Kidney tubule cell (primary cell): ENCODE data around the gene SLC25A51.

Source experiments
- DNase-seq: peaks from one replicate; pipeline ENCODE4 v3.0.0-alpha.2; 2018; ENCODE audit warnings: low spot score

SLC25A51 gene

DNA sequence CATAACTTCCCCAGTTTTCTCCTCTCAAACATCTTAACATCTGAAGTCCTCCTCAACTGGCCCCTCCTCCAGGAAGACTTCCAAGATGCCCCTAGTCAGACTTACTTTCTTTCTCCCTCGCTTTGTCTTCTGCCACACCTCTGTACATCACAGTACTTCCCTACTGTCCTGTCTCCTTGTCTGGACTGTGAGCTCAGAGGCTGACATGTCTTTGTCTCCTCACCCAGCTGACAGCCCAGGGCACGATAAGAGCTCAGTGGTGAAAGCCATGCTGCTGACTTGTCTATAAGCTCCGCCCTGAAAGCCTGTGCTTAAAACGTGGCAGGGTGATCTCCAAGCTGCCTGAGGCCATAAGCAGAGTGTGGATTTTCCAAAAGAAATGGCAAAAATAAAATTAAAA lies 33.0 kb upstream of the SLC25A51 start:
- peak; percentile 38 for DNase-seq

DNA sequence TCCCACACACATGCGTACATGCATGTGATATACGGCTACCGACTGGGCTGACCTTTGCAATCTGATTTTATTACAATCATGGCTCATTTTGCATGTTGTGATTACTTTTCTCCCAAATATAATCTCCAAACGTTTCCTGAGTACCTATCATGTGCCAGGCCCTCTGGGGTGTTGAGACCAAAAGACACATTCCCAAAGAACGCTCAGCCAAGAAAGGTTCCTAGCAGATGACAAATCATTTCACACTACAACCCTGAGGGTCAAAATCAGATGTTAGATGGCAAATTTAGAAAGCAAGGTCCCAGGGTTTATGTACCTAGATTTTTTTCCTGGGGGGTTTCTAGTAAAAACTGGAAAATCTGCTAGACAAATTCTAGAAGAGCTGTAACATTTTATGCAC lies 32.4 kb upstream of the SLC25A51 start:
- no peak for DNase-seq

GRCh38 chr9:37935096-37935495 lies 31.2 kb upstream of the SLC25A51 start:
- DNase-seq, result no peak

DNA sequence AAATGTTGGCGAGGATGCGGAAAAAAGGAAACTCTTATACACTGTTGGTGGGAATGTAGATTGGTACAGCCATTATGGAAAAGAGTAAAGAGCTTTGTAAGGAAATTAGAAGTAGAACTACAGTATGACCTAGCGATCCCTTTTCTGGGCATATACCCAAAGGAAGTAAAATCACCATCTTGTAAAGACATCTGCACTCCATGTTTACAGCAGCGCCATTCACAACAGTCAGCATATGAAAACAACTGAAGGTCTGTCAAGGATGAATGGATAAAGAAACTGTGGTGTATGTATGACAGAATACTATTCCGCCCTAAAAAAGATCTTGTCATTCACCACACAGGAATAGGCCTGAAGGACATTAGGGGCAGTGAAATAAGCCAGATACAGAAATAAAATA lies 27.7 kb upstream of the SLC25A51 start:
- no peak for DNase-seq

- peak; percentile 71 for DNase-seq
Measured at GRCh38 chr9:37929441-37929895, 25.5 kb upstream of the SLC25A51 start.

DNA sequence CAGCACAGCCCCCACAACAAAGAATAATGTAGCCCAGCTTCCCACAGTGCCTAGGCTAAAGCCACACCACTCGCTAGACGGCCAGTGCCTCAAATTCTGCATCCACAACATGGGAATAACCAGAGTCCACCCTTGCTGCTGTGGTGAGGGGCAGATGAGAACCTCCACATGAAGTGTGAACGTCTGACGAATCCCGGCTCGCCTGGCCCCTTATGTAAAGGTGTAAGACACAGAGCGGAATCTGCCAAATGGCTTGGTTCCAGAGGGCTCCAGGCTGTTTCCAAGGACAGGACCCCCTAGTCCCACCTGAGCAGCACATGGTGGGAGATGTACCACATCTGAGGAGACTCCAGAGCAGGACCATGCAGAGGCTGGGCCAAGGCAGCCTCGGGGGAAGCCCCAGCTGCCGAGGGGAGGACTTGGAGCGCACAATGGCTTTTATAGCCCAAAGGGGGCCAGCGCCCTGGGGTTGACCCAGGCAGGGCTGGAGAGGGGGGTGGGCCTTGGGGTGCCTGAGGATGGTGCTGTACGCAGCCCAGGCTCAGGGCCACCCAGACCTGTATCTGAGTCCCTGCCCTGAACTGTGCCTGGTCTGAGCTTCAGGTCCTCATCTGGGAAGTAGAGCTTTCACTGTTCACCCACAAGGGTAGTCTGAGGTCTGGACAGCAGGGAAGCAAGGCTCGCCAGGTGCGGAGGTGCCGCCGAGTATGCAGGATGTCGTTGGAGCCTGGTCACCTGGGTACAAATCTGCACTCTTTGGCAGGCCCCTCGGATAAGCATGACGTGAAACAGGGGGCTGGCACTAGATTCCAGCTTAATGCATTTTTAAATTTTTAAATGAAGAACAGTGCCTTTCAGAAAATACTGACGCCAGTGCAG lies 24.9 kb upstream of the SLC25A51 start:
- DNase-seq, result no peak

- DNase-seq, result no peak
Measured at GRCh38 chr9:37927601-37928551, 23.9 kb upstream of the SLC25A51 start.

GRCh38 chr9:37927132-37927531 lies 23.2 kb upstream of the SLC25A51 start:
- DNase-seq, result no peak

GRCh38 chr9:37926737-37927118 lies 22.8 kb upstream of the SLC25A51 start:
- DNase-seq, result peak; percentile 34

DNA sequence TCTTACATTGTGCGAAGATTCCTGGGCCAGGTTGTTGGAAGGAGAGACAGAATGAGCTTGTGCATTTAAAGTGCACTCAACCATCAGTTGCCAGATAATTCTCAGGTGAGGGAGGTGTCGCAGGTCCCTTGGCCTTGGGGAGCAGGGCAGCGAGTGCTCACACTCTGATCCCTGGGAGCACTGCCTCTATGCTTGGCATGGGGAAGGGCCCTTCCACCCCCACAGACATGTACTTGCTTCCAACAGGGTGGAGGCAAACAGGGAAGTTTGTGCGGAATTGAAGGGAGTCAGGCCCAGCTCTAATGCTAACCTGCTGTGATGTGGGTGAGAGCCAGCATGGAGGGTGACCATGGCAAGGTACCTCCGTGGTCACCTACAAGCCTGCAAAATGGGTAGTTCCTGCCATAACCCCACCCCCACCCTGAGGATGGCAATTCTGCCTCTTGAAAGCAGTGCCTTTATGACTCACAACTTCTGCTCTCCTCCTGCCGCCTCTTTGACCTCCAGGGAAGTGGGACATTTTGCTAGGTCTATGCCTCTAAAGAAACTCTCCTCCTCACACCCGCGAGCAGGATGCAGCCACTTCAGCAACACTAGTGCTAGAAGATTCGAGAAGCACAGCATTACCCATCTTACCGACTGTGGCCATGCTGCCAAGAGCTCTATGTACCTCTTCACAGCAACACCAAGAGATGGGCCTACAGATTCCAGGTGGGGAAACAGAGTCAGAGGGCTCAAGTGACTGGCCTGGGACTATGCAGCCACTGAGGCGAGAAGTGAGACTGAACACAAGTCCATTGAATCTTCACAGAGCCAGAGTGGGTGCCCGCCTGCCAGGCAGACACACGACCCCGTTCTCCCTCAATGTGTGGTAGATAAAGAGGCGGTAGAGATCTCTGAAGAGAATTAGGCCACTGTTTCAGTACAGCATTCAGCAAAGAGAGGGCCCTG lies 22.1 kb upstream of the SLC25A51 start:
- peak; percentile 55 for DNase-seq

GRCh38 chr9:37925006-37925405 lies 21.1 kb upstream of the SLC25A51 start:
- DNase-seq, result no peak

DNA sequence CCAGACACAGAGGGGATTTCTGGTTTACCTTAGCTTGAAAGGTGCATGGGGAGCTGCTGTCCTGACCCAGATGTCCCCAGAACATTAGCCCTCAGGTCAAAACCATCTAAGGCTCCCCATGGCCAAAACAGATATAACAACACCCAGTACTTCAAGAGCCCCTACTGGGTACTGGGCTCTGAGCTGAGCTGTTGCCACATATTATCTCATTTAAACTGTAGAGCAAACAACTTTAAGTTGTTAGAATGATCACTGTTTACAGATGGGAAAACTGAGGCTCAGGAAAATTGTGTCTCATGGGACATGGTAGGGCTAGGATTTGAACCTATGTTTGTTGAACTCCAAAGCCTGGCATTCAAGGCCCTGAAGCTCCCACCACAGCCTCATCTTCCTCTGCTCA lies 20.6 kb upstream of the SLC25A51 start:
- DNase-seq, result no peak

DNA sequence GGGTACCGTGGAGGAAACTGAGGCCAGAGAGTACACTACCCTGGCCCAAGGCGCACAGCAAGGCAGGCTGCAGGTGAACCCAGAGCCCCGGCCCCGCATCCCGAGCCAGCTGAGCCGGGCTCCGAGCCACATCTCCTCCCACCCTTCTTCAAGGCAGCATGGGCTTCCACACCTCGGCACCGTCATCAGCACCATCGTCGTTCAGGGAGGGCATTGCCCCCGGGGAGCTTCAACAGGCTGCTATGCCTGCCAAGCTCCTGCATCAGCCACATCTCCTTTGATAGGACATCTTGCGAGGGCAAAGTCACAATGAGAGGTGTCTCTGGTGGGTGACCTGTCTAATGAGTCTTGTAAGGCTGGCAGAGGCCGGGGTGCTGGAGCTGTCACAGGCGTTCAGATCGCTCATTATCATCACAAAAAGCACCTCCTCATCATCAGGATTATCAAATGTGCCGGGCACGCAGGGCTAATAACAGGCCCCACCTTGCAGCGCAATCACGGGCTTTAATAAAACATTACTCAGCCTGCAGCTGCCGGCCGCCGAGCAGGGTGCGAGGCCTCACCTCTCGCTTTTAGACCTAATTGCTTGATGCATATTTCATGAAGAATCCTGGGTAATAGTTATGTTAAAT lies 20.0 kb upstream of the SLC25A51 start:
- DNase-seq, result no peak

DNA sequence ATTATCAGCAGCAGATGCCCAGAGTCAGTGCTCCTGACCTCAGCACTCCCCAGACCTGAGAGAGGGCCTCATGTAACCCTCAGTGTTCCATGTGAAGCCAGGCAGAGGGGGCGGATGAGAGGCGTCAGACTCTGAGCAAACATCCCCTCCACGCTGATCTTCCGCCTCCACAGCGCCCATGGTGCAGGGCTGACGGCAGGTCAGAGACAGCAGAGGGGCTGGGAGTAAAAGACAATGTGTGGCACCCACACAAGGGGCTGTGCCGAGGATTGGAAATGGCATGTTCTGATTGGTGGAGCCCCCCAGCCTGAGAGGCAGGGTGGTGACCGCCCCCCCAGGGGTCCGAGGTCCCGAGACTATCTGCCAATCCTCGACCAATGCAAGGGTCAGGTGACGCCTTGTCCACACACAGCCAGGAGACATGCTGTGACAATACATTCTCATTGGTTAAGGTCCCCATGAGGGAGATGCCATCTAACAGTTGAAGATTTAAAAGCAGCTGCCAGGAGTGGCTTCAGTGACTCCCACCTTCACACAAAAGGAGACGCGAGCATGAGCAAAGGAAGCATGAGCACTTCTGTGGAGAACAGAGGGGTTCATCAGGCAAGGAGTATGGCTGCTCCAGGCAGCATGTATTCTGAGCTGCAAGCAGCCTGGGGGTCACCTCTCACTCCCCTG lies 19.3 kb upstream of the SLC25A51 start:
- no peak for DNase-seq

DNA sequence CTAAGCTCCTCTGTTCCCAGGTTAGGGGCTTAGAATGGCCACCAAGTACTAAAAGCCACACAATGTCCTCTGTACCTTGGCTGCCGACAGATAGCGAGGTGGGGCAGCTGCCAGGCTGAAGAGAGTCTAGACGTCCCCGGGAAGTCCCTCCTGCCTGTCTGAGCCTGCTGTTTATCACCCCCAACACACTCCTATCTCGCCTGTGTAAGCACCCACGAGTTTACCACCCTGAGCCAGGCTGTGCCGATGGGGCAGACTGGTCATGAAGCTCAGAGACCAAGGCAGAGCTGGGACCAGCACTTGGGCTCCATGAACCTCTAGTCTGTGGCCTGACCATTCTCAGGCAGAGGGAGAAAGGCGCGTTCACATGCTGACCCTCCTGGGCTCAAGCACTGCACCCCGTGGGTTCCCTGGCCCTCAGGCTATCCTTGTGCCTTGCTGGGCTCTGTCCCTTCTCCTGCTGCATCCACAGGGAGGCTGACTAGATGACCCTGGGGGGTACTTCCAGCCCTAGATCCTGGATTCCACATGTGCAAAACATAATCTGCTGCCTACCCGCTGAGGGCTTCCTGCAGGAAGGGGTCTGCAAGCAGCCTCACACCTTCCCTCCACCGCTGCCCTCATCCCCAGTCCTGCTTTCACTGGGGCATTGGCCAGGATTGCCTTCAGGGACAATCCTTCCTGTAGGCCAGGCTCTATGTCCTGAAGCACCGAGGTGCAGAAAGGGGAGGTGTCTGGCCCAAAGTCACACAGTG lies 18.6 kb upstream of the SLC25A51 start:
- peak; percentile 32 for DNase-seq

GRCh38 chr9:37921546-37922300 lies 17.8 kb upstream of the SLC25A51 start:
- DNase-seq, result peak; percentile 51

- DNase-seq, result no peak
Measured at GRCh38 chr9:37921168-37921510, 17.2 kb upstream of the SLC25A51 start.

DNA sequence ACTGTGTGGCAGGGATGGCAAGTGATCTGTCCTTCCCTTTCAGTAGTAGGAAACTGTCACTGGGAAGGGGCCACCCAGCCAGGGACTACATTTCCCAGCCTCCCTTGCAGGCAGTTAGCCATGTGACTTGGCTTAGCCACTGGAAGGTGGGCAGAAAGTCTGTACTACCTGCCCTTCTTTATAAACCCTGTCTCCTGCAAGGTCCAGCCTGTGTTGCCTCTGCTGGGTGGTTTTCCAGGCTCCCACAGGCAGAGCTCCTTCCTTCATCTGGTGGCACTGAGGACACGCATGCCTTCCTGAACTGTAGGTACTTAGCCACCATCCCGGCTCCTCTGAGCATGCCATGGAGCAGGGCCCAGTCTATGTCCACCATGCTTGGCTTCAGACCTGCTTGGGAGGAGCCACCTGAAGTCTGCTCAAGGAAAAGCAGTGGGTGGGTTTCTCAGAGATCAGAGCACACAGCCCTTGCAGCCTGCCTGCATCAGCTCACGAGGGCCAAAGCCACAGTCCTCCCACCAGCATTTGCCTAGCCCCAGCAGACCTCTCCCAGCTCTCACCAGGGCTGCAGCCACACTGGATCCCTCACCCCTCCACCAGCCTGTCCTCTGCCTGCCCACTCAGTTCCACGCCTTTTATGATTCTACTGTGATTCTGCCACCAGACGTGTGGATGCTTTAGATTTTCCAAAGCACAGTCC lies 16.7 kb upstream of the SLC25A51 start:
- DNase-seq, result no peak

DNA sequence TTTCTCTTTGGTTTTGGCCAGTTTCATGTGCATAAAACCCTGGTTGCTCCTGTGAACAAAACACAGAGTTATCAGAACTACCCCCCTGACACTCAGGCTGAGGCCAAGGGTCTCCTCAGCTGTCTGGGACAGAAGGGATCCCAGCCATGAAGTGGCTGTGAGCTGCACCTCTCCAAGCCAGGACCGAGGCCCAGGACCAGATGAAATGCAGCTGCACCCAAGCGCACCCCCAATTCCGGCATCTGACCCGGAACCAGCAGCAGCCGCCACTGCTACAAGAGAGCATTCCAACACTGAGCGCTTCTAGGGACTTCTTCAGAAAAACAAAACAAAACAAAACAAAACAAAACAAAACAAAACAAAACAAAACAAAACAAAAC lies 16.0 kb upstream of the SLC25A51 start:
- DNase-seq, result no peak
